ENCODE data around the gene HTR3C.
"Not testable (repeated sequence)": the region's sequence is repeated elsewhere in the genome, so short reads cannot be mapped to it uniquely, and the experiment has no call there.

The HTR3C gene, protein sequence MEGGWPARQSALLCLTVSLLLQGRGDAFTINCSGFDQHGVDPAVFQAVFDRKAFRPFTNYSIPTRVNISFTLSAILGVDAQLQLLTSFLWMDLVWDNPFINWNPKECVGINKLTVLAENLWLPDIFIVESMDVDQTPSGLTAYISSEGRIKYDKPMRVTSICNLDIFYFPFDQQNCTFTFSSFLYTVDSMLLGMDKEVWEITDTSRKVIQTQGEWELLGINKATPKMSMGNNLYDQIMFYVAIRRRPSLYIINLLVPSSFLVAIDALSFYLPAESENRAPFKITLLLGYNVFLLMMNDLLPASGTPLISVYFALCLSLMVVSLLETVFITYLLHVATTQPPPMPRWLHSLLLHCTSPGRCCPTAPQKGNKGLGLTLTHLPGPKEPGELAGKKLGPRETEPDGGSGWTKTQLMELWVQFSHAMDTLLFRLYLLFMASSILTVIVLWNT

GRCh38 chr3:184052767-184053166, at the start of gene HTR3C:
Gene HTR3C (plus strand): TSS chr3:184053047. CDS start chr3:184053081, 34 bp downstream.
- DNase-seq = no peak

GRCh38 chr3:184003187-184003967, 49.5 kb upstream of the HTR3C start:
- DNase-seq = no peak

DNA sequence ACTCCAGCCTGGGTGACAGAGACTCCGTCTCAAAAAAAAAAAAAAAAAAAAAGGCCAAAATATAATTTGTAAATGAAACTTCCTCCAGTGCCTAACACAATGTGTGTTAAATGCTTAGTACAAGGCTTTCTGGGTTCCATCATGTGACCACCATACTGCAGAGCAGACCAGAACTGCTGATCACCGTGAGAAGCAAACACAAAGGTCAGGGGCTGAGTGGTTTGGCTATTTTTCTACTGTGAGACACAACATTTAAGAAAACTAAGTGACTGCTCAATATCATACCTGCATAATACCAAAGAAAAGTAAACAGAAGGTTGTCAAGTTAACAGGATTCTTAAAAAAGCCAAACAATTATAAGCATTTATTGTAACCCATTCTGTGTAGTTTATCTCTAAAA, 48.4 kb upstream of the HTR3C start:
- no peak for DNase-seq

DNA sequence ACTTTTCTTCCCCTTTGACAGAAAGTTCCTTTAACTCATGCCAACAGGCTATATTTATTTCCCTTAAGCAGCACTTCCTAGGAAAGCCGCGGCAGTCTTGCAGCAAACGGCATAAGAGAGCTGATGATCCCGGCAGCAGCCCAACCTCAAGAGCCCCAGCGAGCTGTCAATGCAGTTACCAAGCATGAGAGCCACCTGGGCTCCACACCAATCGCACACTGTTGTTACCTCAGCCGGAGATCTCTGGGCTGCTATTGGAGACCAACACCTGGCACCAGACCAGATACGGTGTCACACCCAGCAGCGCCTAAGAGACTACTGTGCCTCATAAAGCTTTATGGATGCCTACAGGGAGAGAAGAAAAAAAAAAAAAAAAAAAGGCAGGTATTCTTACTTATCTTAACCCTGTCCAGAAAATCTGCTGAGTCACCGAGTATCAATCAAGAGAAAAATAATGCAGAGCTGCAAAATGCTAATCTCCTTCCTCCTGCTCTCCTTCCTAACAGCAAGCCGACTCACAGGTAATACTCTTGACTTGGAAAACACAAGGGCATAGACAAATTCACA, 46.8 kb upstream of the HTR3C start:
- peak in 1 of 2 experiments; percentile 31 for DNase-seq

- DNase-seq = not testable (repeated sequence)
Observed at GRCh38 chr3:184007143-184007813, 45.6 kb upstream of the HTR3C start.

GRCh38 chr3:184008161-184008560, 44.7 kb upstream of the HTR3C start:
- no peak for DNase-seq

GRCh38 chr3:184011230-184011876, 41.5 kb upstream of the HTR3C start:
- no peak for DNase-seq

- no peak for DNase-seq
Observed at GRCh38 chr3:184011937-184012889, 40.6 kb upstream of the HTR3C start.

GRCh38 chr3:184015381-184016019, 37.3 kb upstream of the HTR3C start:
- no peak for DNase-seq

DNA sequence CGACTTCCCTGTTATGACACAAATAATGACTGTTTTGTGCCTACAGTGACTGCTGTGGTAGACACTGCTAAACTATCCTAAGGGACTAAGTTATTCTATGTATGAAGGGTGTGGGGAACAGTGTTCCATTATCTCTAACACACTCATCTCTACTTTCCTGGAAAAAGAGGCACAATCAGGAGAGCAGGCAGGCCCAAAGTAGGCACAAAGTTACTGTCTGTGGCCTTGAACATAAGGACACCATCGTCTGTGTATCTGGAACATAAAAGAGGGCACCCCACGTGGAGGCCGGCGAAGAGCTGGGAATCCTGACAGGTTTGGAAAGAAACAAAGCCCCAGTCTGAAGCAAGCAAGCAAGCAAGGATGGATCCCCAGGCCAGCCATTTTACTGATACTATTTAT, 36.7 kb upstream of the HTR3C start:
- DNase-seq = no peak

DNA sequence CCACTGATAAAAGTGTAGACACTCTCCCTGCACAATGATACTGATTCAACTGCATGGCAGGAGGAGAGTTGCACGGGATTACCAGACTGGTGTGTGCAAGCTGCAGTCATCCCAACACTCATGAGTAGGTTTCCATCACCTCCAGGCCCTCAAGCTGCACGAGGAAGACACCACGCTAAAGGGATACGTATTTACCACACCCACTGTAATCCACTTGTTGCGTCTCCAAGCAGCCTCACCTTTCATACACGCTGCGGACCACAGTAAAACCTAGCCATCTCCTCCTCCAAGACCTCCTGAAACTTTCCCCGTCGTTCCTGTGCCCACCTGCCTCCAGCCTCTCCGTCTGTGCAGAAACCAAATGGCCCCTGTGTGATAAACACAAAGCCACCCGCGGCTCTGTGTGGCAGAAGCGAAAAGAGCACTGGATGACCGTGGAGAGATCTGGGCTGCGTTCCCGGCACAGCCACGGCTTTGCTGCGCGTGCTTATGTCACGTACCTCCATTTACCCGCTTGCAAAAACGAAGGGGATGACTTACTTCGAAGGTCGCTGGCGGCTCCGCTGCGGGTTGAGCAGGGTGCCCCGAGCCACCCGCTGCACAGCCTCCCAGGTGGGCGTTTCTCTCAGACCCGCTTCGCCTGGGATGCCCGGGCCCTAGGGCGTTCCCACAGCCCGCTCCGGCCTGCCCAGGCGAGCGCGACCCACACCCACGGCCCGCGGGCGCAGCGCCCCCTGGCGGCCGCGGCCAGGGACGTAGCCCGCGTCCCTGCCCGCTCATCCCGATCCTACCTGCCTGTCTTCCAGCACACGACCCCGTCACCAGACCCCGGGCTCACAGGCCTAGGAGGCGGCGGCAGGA, 35.8 kb upstream of the HTR3C start:
- DNase-seq = peak; percentile 70 to 76

GRCh38 chr3:184017672-184018423, 35.0 kb upstream of the HTR3C start, which contains the start of gene ABCC5:
Gene ABCC5 (minus strand): TSS chr3:184017884. CDS start chr3:184014392, 3,492 bp downstream.
- DNase-seq = peak; percentile 86 to 89

DNA sequence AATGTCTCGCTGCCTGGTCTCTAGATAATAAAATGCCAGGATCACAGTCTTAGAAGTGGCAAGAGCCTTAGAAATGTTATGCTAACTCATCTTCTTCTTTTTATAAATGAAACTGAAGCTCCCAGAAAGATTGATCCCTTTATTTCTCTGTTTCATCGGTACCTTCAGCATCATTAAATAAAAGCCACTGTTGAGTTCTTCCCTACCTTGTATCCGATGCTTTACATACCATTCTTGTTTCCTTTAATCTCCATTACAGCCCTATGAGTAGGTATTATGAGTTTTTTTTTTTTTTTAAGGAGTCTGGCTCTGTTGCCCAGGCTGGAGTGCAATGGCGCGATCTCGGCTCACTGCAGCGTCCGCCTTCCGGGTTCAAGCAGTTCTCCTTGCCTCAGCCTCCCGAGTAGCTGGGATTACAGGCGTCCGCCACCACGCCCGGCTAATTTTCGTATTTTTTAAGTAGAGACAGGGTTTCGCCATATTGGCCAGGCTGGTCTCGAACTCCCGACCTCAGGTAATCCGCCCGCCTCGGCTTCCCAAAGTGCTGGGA, 34.3 kb upstream of the HTR3C start:
- no peak for DNase-seq

DNA sequence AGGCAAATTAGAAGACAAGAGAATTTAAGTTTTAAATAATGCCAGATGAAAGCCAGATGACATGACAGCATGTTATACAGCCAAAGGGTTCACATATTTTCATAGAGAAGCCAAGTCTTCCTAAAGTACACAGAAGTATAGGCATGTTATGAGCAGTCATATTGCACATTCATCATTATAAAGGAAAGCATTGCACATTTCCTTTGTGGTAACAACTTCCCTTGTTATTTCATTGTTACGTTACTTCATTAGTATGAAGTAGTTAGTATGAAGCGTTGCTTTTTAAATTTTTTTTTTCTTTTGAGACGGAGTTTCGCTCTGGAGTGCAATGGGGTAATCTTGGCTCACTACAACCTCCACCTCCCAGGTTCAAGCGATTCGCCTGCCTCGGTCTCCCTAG, 30.5 kb upstream of the HTR3C start:
- DNase-seq = no peak

DNA sequence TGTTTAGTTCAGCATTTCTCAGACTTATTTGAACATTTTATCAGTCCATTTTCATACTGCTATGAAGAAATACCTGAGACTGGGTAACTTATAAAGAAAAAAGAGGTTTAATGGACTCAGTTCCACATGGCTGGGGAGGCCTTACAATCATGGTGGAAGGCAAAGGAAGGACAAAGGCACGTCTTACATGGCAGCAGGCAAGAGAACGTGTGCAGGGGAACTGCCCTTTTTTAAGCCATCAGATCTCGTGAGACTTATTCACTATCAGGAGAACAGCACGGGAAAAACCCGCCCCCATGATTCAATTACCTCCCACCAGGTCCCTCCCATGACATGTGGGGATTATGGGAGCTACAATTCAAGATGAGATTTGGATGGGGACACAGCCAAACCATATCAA, 27.6 kb upstream of the HTR3C start:
- DNase-seq = not testable (repeated sequence)

- not testable (repeated sequence) for DNase-seq
Observed at GRCh38 chr3:184028275-184028890, 24.5 kb upstream of the HTR3C start.

DNA sequence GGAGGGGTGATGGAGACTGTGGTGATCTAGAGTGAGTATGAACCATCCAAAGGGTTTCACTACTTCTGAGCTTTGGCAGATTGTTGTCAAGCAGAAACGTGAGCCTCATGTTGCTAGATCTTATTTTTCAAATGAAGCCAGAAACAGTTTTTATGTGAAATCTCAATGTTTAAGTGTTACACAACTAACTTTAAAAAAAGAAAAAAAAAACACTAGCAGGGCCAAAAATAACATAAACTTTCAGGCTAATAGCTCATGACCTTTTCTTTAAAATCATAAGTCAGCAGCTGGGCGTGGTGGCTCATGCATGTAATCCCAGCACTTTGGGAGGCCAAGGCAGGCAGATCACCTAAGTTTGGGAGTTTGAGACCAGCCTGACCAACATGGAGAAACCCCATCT, 23.4 kb upstream of the HTR3C start:
- no peak for DNase-seq

DNA sequence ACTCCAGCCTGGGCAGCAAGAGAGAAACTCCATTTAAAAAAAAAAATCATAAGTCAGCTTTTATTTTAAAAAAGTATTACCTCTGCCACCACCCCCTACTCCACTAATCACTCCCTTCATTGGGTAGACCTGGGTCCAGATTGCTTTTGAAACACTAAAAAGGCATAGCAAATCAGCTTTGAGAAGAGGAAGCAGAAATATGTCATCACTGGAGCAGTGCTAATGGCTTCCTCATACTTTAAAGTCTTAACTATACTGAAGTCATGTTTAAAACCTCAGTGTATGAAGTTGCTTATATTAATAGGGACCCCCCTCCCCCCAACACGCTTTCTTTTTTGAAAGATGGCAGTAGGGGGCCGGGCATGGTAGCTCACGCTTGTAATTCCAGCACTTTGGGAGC, 22.3 kb upstream of the HTR3C start:
- no peak for DNase-seq

Measured in activated T-cell treated with anti-CD3 and anti-CD28 coated beads, Interleukin-2, amount 50 U/mL, for 48 hours (primary cell).